Activated T-cell treated with anti-CD3 and anti-CD28 coated beads, Interleukin-2, amount 50 U/mL, for 4 hours (primary cell): ENCODE results near the gene SPRR2D. TPM values are rescaled to one million over a fixed set of nuclear protein-coding genes. Genes with fewer than 3 reads are reported as not detected.
"Not testable (repeated sequence)": the region's sequence is repeated elsewhere in the genome, so short reads cannot be mapped to it uniquely, and the experiment has no call there.

Experiments
- ATAC-seq, 2 donors: fragments of 200-7000 bp; cut with Tn5 transposase; one replicate each; pipeline ENCODE4 v1.10.0; 2021
- DNase-seq: peaks from one replicate; pipeline ENCODE4 v3.0.0-alpha.2; 2020
- H3K27me3 Mint-ChIP-seq: one replicate; pipeline ENCODE4 v1.8.0; 2021; ENCODE audit warnings: low read depth, mixed read lengths
- H3K36me3 Mint-ChIP-seq: one replicate; pipeline ENCODE4 v1.8.0; 2022; ENCODE audit warnings: mixed read lengths; ENCODE audit not compliant: insufficient read depth
- H3K4me1 Mint-ChIP-seq: one replicate; pipeline ENCODE4 v1.8.0; 2021; ENCODE audit warnings: low read depth, mixed read lengths
- H3K4me3 Mint-ChIP-seq: one replicate; pipeline ENCODE4 v1.8.0; 2021; ENCODE audit warnings: mild to moderate bottlenecking, moderate library complexity, mixed read lengths
- H3K9me3 Mint-ChIP-seq: one replicate; pipeline ENCODE4 v1.8.0; 2021; ENCODE audit warnings: mixed read lengths
- total RNA-seq, 3 donors: library from RNA; stranded (reverse); gene quantifications; one replicate each; pipeline ENCODE4 v1.2.1, GENCODE V29; 2021

SPRR2D gene
- not detected for total RNA-seq

- H3K36me3 Mint-ChIP-seq: no peaks in the 10 kb centered on the region
- no peaks in the 10 kb centered on the region for H3K4me1 Mint-ChIP-seq
- H3K9me3 Mint-ChIP-seq: no peaks in the 10 kb centered on the region
- DNase-seq: no peak
- peaks cover 46% of the 10 kb centered on the region for H3K27me3 Mint-ChIP-seq
- no peak within 1 kb of the TSS for H3K4me3 Mint-ChIP-seq
- no peak for ATAC-seq
Observed at GRCh38 chr1:153040950-153041631, at the start of gene SPRR2D. TSS of gene SPRR2D (minus strand) at chr1:153041120. CDS start at chr1:153040346, 774 bp downstream.

- Mint-ChIP-seq H3K4me3 (no peak overlapping the region), H3K4me1 (no peaks in the 10 kb centered on the region), H3K36me3 (no peaks in the 10 kb centered on the region), H3K27me3 (peaks cover 22% of the 10 kb centered on the region), H3K9me3 (no peaks in the 10 kb centered on the region)
- DNase-seq (no peak), ATAC-seq (no peak)
Observed at GRCh38 chr1:153087652-153088051, 46.7 kb upstream of the SPRR2D start.

- DNase-seq (no peak), ATAC-seq (no peak)
- Mint-ChIP-seq H3K9me3 (peaks cover 9% of the 10 kb centered on the region), H3K36me3 (no peaks in the 10 kb centered on the region), H3K4me3 (no peak overlapping the region), H3K27me3 (peaks cover 11% of the 10 kb centered on the region), H3K4me1 (no peaks in the 10 kb centered on the region)
Observed at GRCh38 chr1:153081736-153082135, 40.8 kb upstream of the SPRR2D start.

- Mint-ChIP-seq H3K4me3 (no peak overlapping the region), H3K36me3 (no peaks in the 10 kb centered on the region), H3K9me3 (no peaks in the 10 kb centered on the region), H3K27me3 (peaks cover 12% of the 10 kb centered on the region), H3K4me1 (no peaks in the 10 kb centered on the region)
- no peak for ATAC-seq
- no peak for DNase-seq
Observed at GRCh38 chr1:153072806-153073726, 32.1 kb upstream of the SPRR2D start.

DNA sequence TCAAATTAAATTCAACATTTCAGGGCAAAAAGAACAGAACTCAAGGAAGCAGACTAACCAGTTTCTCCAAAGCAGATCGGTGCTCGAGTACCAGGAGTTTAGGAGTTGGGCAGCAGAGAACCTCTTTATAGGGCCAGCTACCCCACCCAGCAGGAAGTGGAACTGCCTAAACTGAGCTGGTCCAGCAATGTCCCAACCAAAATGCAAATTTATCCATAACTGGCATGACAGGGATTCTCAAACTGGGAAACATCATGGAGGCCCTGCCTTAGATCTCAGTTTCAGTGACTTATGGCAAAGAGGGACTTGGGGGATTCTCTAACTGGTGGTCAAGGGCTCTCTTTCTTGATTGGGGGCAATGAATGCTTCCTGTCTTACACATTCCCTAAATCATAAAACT lies 30.6 kb upstream of the SPRR2D start, which contains the start of gene SPRR2B:
TSS of gene SPRR2B (minus strand) at position 101 of the 400 bp plus-strand sequence. CDS start 772 bp downstream, outside the sequence.
- Mint-ChIP-seq H3K27me3 (peaks cover 11% of the 10 kb centered on the region), H3K9me3 (no peaks in the 10 kb centered on the region), H3K4me3 (no peak within 1 kb of the TSS), H3K4me1 (no peaks in the 10 kb centered on the region), H3K36me3 (no peaks in the 10 kb centered on the region)
- no peak for DNase-seq
- ATAC-seq: no peak

GRCh38 chr1:153070243-153070642 lies 29.3 kb upstream of the SPRR2D start:
- H3K4me3 Mint-ChIP-seq: no peak overlapping the region
- no peaks in the 10 kb centered on the region for H3K4me1 Mint-ChIP-seq
- H3K27me3 Mint-ChIP-seq: peaks cover 21% of the 10 kb centered on the region
- H3K36me3 Mint-ChIP-seq: no peaks in the 10 kb centered on the region
- DNase-seq (no peak), ATAC-seq (no peak)
- no peaks in the 10 kb centered on the region for H3K9me3 Mint-ChIP-seq

GRCh38 chr1:153058826-153059784 lies 18.2 kb upstream of the SPRR2D start:
- no peak for ATAC-seq
- Mint-ChIP-seq H3K36me3 (no peaks in the 10 kb centered on the region), H3K4me1 (no peaks in the 10 kb centered on the region), H3K4me3 (no peak overlapping the region), H3K27me3 (peaks cover 26% of the 10 kb centered on the region), H3K9me3 (no peaks in the 10 kb centered on the region)
- DNase-seq: no peak

GRCh38 chr1:153058154-153058553 lies 17.2 kb upstream of the SPRR2D start:
- peaks cover 26% of the 10 kb centered on the region for H3K27me3 Mint-ChIP-seq
- no peaks in the 10 kb centered on the region for H3K4me1 Mint-ChIP-seq
- ATAC-seq (no peak), DNase-seq (no peak)
- no peak overlapping the region for H3K4me3 Mint-ChIP-seq
- no peaks in the 10 kb centered on the region for H3K36me3 Mint-ChIP-seq
- H3K9me3 Mint-ChIP-seq: no peaks in the 10 kb centered on the region

- H3K27me3 Mint-ChIP-seq: peaks cover 30% of the 10 kb centered on the region
- DNase-seq: no peak
- no peak for ATAC-seq
- H3K9me3 Mint-ChIP-seq: no peaks in the 10 kb centered on the region
- no peaks in the 10 kb centered on the region for H3K4me1 Mint-ChIP-seq
- H3K4me3 Mint-ChIP-seq: no peak within 1 kb of the TSS
- H3K36me3 Mint-ChIP-seq: no peaks in the 10 kb centered on the region
Observed at GRCh38 chr1:153057375-153057774, 16.5 kb upstream of the SPRR2D start, which contains the start of gene SPRR2A. TSS of gene SPRR2A (minus strand) at chr1:153057512. CDS start at chr1:153056735, 777 bp downstream.

DNA sequence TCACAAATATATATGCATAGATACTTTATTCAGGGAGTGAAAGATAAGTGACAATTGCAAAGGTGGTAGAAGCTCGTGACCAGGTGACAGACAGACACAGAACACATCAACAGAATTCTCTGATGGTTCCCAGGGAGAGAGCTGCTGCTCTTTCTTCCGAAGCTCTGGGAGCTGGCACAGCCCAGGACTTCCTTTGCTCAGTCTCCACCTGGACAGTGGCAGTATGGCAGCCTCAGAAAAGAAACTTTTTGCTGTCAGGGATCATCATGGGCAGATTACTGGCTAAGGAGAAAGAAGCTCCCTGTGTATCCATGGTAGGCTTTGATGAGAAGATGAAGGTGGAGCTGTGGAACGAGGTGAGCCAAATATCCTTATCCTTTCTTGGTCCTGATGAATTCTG lies 15.2 kb upstream of the SPRR2D start:
- not testable (repeated sequence) for H3K4me1 Mint-ChIP-seq, ATAC-seq, H3K4me3 Mint-ChIP-seq, H3K36me3 Mint-ChIP-seq, DNase-seq, H3K9me3 Mint-ChIP-seq
- peaks cover 31% of the 10 kb centered on the region for H3K27me3 Mint-ChIP-seq

DNA sequence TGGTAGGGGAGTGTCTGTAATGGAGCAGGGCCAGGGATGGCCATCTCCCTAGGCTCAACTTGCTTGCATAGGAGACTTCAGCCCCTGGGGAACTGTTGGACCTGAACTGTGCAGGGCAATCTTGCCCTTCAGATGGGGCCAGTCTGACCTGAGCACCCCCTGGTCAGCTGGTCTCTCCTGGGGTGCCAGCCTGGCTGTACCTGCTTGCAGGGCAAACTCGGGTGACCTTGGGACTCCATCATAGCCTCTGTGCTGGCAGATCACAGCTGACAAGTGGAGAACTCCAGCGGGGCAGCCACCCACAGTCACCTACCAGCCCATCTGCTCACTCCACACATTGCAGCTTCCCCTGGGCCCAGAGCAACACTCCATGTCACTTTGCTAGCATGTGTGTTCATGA lies 8.3 kb upstream of the SPRR2D start:
- Mint-ChIP-seq H3K9me3 (no peaks in the 10 kb centered on the region), H3K4me1 (no peaks in the 10 kb centered on the region), H3K27me3 (peaks cover 31% of the 10 kb centered on the region), H3K4me3 (no peak overlapping the region), H3K36me3 (no peaks in the 10 kb centered on the region)
- DNase-seq (no peak), ATAC-seq (no peak)

- Mint-ChIP-seq H3K4me3 (no peak overlapping the region), H3K27me3 (peaks cover 11% of the 10 kb centered on the region), H3K36me3 (no peaks in the 10 kb centered on the region), H3K9me3 (no peaks in the 10 kb centered on the region), H3K4me1 (no peaks in the 10 kb centered on the region)
- ATAC-seq (no peak), DNase-seq (no peak)
Observed at GRCh38 chr1:153035211-153035610, 5.7 kb downstream of the SPRR2D start.

DNA sequence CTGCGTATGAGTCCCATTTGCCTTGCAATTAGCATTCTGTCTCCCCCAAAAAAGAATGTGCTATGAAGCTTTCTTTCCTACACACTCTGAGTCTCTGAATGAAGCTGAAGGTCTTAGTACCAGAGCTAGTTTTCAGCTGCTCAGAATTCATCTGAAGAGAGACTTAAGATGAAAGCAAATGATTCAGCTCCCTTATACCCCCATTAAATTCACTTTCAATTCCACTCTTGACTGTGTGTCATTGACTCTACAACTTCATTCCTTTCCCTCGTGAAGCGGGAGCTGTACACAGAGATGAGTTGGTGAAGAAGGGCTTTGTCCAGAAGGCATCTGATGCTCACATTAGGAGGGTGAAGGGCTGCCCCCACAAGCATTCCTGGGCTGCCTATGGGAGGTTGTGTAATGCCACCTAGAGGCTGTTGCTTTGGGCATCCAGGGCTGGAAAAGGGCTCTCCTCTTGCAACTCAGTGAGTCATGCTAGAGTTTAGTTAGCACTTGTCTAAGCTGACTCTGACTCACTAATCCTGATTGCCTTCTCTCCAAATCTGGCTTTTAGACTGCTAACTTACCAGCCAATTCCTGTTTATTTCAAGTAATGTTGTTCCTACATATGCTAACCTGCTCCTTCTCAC lies 8.1 kb downstream of the SPRR2D start:
- Mint-ChIP-seq H3K4me3 (no peak overlapping the region), H3K36me3 (no peaks in the 10 kb centered on the region), H3K4me1 (no peaks in the 10 kb centered on the region), H3K9me3 (no peaks in the 10 kb centered on the region), H3K27me3 (peaks cover 10% of the 10 kb centered on the region)
- DNase-seq (no peak), ATAC-seq (peak; percentile 27 to 50)
